ENCODE measurements around the gene PRDM5.
"Not testable (repeated sequence)": the region's sequence is repeated elsewhere in the genome, so short reads cannot be mapped to it uniquely, and the experiment has no call there.

The PRDM5 gene

DNA sequence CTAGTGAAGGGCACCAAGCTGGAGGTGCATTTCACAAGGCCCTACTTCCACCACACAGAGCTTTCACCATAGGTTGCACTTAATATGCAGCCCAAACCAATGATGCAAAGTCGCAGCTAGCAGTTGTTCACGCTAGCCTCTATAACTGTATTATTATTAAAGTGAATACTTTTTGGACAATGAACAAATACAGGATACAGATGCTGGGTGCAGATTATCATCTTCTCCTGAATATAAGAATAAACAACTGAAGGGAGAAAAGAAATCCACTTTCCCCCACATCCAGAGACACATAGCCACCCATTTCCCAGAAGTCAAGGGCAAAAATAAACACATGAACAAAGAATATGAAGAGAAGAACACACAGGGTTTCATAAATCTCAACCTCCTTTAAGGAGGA is 107.2 kb downstream of the PRDM5 start:
- DNase-seq, result no peak

DNA sequence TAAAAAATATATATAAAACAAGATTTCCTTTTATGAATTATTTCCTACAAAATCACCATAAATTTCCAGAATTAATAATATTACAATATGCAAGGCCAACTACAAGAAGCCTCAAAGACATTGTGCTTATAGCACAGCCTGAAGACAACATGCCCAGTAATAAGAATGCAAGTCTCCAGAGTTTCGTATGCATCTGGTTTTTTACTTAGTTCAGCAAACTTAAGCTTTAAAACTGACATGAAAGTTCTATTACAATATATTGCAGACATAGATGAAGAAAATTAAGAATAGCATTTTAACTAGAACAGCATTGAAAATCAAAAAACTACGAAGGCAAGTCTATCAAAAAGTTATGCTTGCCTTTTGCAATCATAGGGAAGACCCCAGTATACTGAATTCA is 107.6 kb downstream of the PRDM5 start:
- DNase-seq, result no peak

DNA sequence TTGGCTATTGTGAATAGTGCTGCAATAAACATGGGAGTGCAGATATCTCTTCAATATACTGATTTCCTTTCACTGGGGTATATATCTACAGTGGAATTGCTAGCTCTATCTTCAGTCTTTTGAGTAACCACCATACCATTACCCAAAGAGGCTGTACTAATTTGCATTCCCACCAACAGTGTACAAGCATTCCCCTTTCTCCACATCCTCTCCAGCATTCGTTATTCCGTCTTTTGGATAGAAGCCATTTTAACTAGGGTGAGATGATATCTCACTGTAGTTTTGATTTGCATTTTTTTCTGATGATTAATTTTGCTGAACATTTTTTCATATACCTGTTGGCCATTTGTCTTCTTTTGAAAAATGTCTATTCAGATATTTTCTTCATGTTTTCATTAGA is 110.3 kb downstream of the PRDM5 start:
- no peak for DNase-seq

DNA sequence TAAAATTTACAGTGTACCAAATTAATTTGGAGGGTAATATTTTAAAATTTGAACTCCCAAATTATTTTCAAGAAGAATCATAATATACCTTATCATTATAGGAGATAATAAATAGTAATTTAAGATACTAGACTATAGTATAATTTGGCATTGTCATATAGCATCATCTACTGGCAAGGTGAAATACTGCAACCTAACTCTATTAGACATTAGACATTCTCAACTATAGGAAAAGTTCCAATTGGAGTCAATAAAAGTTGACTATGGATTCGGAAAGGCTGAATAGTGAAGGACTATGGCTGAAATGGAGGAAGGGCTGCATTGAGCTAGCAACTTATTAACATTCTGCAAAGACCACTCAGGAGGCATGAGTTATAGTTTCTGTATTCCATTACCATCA is 113.0 kb downstream of the PRDM5 start:
- no peak for DNase-seq

DNA sequence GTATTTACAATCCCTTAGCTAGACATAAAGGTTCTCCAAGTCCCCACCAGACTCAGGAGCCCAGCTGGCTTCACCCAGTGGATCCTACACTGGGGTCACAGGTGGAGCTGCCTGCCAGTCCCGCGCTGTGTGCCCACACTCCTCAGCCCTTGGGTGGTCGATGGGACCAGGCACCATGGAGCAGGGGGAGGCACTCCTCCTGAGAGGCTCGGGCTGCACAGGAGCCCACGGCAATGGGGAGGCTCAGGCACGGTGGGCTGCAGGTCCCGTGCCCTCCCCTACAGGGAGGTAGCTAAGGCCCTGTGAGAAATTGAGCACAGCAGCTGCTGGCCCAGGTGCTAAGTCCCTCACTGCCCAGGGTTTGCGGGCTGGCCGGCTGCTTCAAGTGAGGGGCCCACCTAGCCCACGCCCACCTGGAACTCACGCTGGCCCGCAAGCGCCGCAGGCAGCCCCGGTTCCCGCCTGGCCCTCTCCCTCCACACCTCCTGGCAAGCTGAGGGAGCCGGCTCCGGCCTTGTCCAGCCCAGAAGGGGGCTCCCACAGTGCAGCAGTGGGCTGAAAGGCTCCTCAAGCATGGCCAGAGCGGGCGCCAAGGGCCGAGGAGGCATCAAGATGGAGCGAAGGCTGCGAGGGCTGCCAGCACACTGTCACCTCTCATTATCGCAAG is 113.9 kb downstream of the PRDM5 start:
- DNase-seq, result no peak

DNA sequence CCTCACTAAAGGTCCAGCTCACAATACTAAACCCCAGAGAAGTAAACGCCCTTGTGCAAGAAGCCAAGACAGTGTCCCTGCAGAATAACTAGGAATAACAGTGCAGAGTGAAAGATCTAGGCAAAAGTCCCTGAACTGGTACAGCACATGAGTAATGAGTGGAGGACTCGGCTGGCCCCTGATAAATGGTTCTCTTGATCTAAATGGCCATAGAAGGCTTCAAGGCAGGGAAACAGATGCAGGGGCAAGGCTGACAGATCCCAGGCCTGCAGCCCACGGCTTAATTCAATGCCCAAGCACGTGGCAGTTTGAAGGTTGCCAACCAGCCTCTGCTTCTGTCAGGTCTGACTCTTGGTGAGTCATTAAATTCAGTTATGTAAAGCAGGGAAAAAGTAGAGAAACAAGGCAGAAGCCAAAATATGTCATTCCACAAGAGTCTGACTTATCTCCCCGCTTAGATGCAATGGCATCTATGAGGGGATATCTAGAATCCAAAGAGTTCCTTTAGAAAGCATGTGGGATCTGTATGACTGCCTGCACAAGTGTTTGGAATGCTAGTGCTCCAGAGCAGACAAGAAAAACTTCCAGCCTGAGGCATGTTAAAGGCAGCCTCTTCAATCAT is 121.3 kb downstream of the PRDM5 start:
- DNase-seq, result no peak

DNA sequence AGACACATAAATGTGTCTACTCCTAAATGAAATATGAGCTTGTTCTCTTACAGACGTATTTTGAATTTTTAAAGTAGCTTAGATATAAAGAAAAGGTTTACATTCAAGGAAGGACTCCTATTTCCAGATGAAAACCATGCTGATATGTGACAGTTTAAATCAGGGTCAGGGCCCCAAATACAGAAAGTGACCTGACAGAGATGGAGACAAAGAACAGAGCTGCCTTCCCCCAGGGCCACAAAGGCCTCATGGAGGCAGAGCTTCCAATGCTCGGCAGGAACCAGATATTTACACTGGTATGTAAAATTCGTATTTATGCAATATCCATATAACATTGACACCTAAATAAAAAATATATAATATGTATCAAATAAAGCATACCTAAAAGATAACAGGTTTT is 124.0 kb downstream of the PRDM5 start:
- DNase-seq, result no peak

DNA sequence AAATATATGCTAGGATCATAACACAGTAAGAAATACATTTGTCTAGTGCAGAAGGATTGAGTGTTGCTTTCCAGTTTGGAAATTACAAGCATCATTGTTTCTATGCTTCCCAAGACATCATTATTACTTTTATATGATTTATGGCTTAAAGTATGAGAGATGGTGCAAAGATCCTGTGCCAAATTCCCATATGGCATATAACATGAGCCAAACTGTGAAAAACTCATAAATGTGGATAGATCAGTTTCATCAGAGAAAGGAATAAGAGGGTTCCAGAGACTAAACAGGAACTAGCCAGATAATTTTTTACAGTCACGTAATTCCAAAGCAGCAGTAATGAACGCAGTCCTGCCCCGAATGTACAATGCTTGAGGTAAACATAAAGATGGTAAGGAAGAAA is 126.3 kb downstream of the PRDM5 start:
- DNase-seq, result no peak

DNA sequence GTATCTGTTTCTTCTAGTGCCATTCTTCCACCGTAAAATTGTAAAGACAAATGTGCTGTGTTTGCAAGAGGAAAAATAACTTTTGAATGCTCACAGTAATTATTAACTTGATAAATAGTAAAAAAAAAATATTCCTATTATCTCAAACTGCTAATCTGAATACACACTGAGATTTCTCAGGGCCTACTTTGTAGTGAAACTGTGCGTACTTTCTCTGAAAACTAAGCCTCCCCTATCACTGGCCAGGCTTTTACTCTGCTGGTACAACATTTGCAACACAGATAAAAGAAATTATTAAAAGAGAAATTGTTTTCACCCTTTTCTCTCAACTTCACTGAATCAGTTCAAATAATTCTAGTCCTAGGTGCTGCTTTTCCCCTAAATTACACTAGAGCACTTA is 137.3 kb downstream of the PRDM5 start:
- DNase-seq, result no peak

DNA sequence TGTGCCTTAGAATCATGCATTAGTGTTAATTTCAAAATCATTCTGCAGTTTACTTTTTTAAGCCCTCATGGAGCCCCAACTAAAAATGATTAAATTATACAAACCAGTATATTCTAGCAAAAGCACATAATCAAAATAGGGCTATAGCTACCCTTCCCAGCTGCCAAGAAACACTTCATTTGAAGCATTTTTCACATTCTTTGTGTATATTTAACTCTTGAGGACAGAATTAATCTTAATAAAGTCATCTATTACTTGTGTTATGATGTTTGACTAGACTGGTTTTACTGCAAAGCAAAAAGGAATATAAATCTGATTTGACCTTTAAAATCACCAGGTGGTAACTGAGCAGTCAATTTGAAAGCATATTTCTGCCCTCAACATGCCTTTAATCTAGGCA is 145.1 kb downstream of the PRDM5 start:
- DNase-seq, result no peak

DNA sequence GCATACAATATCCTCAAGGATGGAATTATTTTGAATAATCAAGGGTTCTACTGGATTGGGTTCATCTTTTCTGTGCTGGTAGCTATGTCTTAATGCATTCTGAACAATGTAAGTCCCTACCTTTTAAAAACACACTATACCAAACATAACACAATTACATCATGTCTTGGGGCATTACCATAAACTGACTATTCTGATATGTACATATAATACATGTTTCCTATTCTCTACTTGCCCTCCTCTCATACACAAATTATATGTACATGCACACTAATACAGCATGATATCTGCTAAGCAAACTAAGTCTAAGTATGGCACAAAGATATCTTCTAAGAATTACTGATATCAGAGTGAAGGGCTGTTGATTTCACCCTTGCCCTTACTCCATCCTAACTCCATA is 147.1 kb downstream of the PRDM5 start:
- DNase-seq, result no peak

DNA sequence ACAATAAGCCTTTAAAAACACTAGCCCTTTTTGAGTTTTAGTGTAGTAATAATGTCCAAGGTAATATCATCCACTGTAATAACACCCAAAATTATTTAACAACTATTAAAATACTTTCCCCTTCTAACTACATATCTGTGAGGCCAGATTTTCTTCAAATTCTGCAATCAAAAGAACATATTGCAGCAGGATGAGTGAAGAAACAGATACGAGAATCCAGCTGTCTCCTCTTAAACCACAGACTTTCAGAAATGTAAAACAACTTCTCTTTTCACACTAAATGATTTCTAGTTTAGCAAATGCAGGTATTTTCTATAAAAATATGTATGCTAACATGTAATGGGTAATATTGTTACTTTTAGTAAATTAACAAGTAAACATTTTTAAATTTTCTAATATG is 148.9 kb downstream of the PRDM5 start:
- no peak for DNase-seq

DNA sequence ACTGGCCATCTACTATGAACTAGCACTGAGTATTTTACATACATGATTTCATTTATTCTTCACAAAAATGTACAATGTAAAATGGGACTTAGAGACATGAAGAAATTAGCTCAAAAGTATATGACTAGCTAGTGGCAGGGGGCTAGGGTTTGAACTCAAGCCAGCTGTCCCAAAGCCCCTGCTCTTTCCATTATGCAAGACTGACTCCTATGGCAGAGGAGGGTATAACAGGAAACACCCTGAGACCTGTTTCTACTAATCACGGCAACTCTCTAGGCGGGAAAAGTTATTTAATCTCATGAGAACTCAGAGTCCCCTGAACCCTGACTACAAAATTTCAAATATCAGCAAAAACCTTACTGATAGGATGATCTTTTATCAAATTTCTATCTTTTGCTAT is 150.6 kb downstream of the PRDM5 start:
- no peak for DNase-seq

DNA sequence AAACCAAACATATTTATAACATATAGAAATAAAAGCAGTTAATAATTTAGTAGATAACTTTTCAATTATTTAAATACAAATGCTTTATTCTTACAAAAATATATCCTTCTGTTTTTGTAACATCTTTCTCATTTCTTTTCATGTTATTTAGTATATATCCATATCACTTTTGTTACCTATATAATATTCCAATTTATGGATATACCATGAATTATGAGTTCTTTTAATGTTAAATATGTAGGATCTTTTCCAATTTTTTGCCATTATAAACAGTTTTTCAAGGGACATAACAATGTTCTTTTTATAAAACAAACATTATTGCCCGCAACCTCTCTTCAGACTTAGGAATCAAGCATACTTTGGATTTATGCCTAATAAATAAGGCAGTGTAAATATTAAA is 151.6 kb downstream of the PRDM5 start:
- no peak for DNase-seq

DNA sequence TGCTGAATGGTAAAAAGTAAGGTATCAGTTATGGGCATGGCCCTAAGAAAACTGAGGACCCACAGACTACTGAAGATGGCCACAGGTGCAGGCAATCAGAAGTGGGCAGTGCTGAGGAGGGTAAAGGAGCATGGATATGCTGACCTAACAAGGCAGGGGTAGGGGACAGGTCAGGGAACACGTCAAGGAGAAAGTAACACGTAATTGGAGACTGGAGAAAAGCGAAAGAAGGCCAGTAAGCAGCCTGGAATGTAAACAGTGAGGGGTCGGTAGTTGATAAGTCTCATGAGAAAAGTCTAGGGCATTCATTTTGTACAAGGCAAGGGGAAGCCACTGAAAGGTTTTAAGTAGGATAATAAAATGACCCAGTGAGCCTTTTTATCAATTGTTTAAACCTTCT is 153.3 kb downstream of the PRDM5 start:
- DNase-seq, result no peak

DNA sequence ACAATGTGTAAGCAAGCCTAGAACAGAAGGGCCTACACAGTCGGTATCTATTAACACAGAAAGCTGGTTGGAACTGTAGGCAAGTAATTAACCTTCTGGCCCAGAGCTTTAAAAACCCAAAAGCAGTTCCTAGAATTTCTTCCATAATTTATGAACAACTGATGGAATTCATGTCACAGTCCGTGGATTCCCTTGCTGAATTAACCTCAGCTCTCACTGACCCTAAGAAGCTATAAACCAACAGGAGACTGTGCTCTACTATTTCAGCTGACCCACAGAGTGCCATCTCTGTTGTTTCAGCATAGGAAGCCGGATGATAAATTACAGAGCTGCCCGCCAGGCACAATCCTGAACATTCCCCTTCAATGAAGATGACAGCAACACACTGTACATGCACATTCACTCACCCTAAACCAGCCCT is 157.3 kb downstream of the PRDM5 start:
- DNase-seq, result no peak

DNA sequence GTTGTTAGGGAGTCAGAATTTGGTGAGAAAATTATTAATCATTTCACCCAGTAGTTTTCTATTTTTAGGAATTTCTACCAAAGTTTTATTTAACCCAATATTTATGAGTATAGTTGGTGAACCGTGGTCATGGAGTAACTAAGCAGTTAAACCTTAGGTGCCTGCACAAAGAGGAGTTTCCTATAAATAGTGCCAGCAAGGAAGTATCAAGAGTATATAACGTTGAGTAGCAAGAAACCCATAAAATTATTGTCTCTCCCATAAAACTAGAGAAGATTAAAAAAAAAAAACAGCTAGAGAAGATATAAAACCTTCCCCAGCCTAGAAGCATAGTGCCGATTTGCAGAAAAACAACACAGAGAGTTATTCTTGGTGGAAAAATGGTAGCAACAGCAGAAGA is 158.9 kb downstream of the PRDM5 start:
- DNase-seq, result no peak

DNA sequence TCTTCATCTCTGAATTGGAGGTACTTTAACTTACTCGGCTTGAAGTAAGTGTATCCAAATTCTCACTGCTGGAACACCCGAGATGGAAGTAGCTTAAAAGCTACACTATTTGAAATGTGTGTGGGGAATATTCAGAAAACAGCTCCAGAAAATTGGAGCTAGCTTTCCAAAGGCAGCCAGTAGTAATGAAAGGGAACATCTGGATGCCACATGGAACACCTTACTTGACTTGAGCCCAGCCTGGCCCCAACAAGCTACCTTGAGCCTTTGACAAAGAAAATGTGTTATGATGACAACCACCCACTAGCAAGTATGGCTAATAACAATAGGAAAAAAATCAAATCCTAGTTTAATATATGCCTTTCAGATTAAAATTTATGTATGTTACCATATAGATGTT is 161.5 kb downstream of the PRDM5 start:
- DNase-seq, result no peak

DNA sequence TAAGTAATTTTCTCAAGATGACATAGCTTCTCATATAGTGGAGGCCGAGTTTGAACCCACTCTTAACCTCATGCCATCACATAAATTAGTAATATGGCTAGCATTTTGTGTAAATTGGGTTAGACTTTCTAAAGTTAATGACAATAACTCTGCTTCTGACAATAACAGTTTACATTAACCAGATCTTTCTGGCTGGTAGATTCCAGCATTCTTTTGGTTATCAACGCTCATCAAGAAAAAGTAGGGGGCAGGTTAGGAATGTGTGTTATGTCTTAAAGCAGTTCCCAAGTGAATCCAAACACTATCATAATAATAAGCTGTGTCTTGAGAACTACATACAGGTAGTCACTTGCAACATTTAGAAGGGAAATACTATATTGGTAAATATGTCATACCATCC is 162.5 kb downstream of the PRDM5 start:
- no peak for DNase-seq

DNA sequence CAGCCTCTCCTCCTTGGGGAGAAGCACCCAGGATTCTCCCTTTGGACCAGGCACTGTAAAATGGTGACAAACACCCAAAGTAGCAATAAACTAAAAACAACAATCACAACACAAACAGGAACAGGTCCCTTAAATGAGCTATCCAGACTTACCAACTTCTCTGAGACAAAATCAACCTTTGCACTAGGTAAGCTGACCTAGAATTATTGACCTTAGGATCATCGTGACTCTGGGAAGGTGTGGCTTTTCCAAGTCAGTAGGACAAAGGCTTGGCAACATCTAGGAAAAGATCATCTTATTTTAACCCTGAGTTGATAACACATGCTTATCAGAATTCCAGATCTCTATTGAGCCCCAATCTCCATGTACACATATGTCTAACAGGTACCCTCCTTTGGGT is 166.7 kb downstream of the PRDM5 start:
- DNase-seq, result no peak

DNA sequence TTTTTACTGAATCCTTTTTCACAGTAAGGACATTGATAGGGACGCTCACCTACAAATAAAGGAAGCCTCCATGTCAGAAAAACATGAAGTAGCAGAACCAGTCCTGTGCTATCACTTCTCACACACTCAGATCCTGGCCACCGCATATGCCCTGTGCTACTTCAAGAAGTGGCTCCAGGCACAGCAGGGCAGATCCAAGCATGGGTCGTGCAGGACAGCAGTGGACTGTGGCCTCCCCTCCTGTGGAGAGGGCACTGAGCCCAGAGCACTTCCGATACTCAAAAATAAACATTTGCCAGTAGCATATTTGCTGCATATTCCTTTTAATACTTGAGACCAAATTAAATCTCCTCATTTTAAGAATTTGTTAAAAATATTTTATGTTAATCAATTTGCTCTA is 167.9 kb downstream of the PRDM5 start:
- no peak for DNase-seq

DNA sequence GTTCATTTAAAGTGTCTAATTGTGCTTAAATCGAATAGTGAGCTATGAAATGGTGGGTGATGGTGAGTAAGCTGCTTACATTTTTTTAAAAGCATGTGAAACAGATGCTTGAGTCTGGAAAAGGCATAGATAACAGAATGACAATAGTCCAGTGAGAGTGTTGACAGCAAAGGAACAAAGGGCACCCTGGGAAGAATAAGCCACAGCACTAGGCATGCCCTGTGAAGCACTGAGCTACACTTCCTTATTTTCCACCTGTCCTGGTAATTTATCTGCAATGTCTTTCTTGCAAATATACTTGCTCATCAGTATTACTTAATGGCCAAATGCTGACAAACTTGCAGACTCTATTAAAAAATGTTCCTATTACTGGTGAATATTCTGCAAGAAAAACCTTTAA is 168.7 kb downstream of the PRDM5 start:
- DNase-seq, result no peak

DNA sequence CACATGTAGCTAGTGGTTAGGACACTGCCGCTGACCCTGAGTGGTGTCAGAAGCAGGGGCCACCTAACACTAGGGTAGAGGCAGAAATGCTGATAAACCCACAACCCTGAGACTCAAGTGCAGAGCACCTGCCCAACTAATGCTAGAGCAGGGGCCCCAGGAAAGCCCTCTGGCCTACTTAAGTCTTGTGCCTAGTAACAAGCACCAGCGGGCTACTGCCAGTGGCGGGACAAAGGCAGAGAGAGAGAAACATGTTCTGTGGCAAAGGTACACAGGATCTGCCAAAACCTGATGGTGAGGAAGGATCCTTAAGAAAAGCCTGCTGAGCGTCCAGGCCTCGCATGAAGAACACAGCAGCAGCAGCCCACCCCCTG is 172.4 kb downstream of the PRDM5 start:
- DNase-seq, result no peak

DNA sequence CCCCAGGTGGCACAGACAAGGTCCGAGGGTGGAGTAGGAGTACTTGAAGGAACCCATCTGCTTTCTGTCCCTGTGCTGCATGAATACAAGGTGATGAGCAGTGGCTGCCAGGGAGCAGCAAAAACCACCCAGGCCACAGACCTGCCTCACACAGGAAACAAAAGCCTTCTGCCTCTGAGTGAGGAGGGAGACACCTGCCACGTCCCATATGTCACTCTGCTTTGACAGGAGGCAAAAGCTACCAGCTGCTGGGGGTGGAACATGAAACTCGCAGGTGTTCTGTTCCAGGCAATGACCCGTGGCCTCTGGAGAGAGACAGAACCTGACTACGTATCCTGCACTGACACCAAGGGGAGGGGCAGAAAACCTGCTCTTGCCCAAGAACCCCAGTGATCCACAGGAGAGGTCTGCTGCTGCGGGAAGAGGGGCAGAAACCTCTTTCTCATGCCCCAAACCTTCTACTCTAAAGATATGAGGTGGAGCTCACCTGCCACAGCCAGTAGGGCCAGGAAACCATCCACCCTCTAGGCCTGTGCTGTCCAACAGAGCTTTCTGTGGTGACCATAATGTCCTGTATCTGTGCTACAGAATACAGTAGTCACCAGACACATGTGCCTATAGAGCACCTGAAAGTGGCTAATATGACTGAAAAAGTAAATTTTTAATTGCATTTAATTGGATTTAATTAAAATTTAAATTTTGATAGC is 172.9 kb downstream of the PRDM5 start:
- DNase-seq, result peak; percentile 16

DNA sequence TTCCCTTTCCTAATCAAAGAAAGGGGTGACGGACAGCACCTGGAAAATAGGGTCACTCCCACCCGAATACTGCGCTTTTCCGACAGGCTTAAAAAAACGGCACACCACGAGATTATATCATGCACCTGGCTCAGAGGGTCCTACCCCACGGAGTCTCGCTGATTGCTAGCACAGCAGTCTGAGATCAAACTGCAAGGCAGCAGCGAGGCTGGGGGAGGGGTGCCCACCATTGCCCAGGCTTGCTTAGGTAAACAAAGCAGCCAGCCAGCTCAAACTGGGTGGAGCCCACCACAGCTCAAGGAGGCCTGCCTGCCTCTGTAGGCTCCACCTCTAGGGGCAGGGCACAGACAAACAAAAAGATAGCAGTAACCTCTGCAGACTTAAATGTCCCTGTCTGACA is 180.9 kb downstream of the PRDM5 start:
- DNase-seq, result not testable (repeated sequence)

Measured in NCI-H2081 treated with DMSO at 0.1 percent for 48 hours (cell line).